Measurements from ENCODE around the gene WDR54.

WDR54 gene

GRCh38 chr2:74406035-74406434 lies 15.5 kb upstream of the WDR54 start:
- Histone ChIP-seq H3K4me3 (ENCODE audit: low read depth, low read length, poor library complexity, severe bottlenecking) (no peak overlapping the region), H3K27me3 (ENCODE audit: insufficient read depth, low read length) (peaks cover 8% of the 10 kb centered on the region; the same call in 1 of the 2 replicates), H2AFZ (ENCODE audit: low read length) (no peak overlapping the region), H3K9me2 (ENCODE audit: low read depth, low read length) (no peaks in the 10 kb centered on the region), H3K36me3 (ENCODE audit: insufficient read depth, low read length) (no peaks in the 10 kb centered on the region), H3K79me2 (ENCODE audit: insufficient read depth, low read length) (no peaks in the 10 kb centered on the region), H3K9me3 (ENCODE audit: low read length) (no peaks in the 10 kb centered on the region), H3K4me2 (ENCODE audit: low read length) (no peak overlapping the region), H4K20me1 (ENCODE audit: insufficient read depth, low read length) (no peaks in the 10 kb centered on the region), H3K4me1 (ENCODE audit: insufficient read depth, low read length, severe bottlenecking) (no peaks in the 10 kb centered on the region), H3F3A (ENCODE audit: insufficient read depth, low read length) (no peaks in the 10 kb centered on the region), H3K9ac (ENCODE audit: low read length) (no peak overlapping the region), H3K27ac (ENCODE audit: low read depth, low read length, poor library complexity, severe bottlenecking) (no peak overlapping the region)
- no peak for TF ChIP-seq CTCF (IDR thresholded peaks at IDR 0.05; ENCODE audit: low read length)
- no peak for TF ChIP-seq EZH2 (IDR thresholded peaks at IDR 0.05; ENCODE audit: borderline replicate concordance, low read length)

- H4K20me1 ChIP-seq (ENCODE audit: insufficient read depth, low read length) = no peaks in the 10 kb centered on the region
- H3K27ac ChIP-seq (ENCODE audit: low read depth, low read length, poor library complexity, severe bottlenecking) = no peak overlapping the region
- no peak overlapping the region for H3K4me2 ChIP-seq (ENCODE audit: low read length)
- no peaks in the 10 kb centered on the region for H3F3A ChIP-seq (ENCODE audit: insufficient read depth, low read length)
- H3K36me3 ChIP-seq (ENCODE audit: insufficient read depth, low read length) = no peaks in the 10 kb centered on the region
- H3K4me1 ChIP-seq (ENCODE audit: insufficient read depth, low read length, severe bottlenecking) = no peaks in the 10 kb centered on the region
- no peak overlapping the region for H2AFZ ChIP-seq (ENCODE audit: low read length)
- TF ChIP-seq CTCF (IDR thresholded peaks at IDR 0.05; ENCODE audit: low read length) = no peak
- TF ChIP-seq EZH2 (IDR thresholded peaks at IDR 0.05; ENCODE audit: borderline replicate concordance, low read length) = no peak
- H3K9ac ChIP-seq (ENCODE audit: low read length) = no peak overlapping the region
- no peaks in the 10 kb centered on the region for H3K79me2 ChIP-seq (ENCODE audit: insufficient read depth, low read length)
- no peak overlapping the region for H3K4me3 ChIP-seq (ENCODE audit: low read depth, low read length, poor library complexity, severe bottlenecking)
- H3K27me3 ChIP-seq (ENCODE audit: insufficient read depth, low read length) = peaks cover 8% of the 10 kb centered on the region; the same call in 1 of the 2 replicates
- H3K9me3 ChIP-seq (ENCODE audit: low read length) = no peaks in the 10 kb centered on the region
- H3K9me2 ChIP-seq (ENCODE audit: low read depth, low read length) = no peaks in the 10 kb centered on the region
These were observed 13.8 kb upstream of the WDR54 start for GRCh38 chr2:74407682-74408081.

GRCh38 chr2:74413001-74413698 lies 8.4 kb upstream of the WDR54 start:
- no peak overlapping the region for H3K27ac ChIP-seq (ENCODE audit: low read depth, low read length, poor library complexity, severe bottlenecking)
- no peak overlapping the region for H3K4me3 ChIP-seq (ENCODE audit: low read depth, low read length, poor library complexity, severe bottlenecking)
- H2AFZ ChIP-seq (ENCODE audit: low read length) = no peak overlapping the region
- H3K79me2 ChIP-seq (ENCODE audit: insufficient read depth, low read length) = no peaks in the 10 kb centered on the region
- H3K36me3 ChIP-seq (ENCODE audit: insufficient read depth, low read length) = no peaks in the 10 kb centered on the region
- H3K9me2 ChIP-seq (ENCODE audit: low read depth, low read length) = no peaks in the 10 kb centered on the region
- H3K9ac ChIP-seq (ENCODE audit: low read length) = no peak overlapping the region
- no peaks in the 10 kb centered on the region for H3F3A ChIP-seq (ENCODE audit: insufficient read depth, low read length)
- no peak for TF ChIP-seq EZH2 (IDR thresholded peaks at IDR 0.05; ENCODE audit: borderline replicate concordance, low read length)
- TF ChIP-seq CTCF (IDR thresholded peaks at IDR 0.05; ENCODE audit: low read length) = no peak
- no peaks in the 10 kb centered on the region for H4K20me1 ChIP-seq (ENCODE audit: insufficient read depth, low read length)
- no peaks in the 10 kb centered on the region for H3K4me1 ChIP-seq (ENCODE audit: insufficient read depth, low read length, severe bottlenecking)
- peaks cover 13% of the 10 kb centered on the region; the same call in 1 of the 2 replicates for H3K27me3 ChIP-seq (ENCODE audit: insufficient read depth, low read length)
- no peak overlapping the region for H3K4me2 ChIP-seq (ENCODE audit: low read length)
- H3K9me3 ChIP-seq (ENCODE audit: low read length) = no peaks in the 10 kb centered on the region

Data from OCI-LY1 (cell line).